ENCODE measurements around the gene DHX58.

The DHX58 gene

GRCh38 chr17:42053731-42054500, 58.6 kb downstream of the DHX58 start:
- no peak for DNase-seq (ENCODE audit: low read depth)

GRCh38 chr17:42052346-42052877, 60.1 kb downstream of the DHX58 start:
- no peak for DNase-seq (ENCODE audit: low read depth)

- no peak for DNase-seq (ENCODE audit: low read depth)
Observed at GRCh38 chr17:42051645-42052044, 60.9 kb downstream of the DHX58 start.
